ENCODE results near the gene NIPA2.

Gene NIPA2

DNA sequence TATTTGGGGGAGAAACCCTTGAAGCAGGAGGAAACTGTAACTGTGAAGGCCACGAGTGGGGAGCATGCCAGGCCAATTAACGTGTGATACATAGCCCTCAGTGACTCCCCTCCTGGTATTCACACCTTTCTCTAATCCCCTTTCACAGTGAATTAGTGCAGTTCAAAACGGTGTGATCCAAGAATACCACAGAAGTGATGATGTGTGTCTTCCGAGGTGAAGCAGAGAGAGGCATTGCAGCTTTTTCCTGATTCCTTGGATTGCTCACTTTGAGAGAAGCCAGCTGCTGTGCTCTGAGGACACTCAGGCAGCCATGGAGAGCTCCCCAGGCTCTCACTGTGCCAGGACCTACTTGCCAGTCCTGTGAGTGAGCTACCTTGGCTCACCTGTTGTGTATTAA is 17.3 kb downstream of the NIPA2 start:
- H3K9me3 Mint-ChIP-seq = no peaks in the 10 kb centered on the region
- no peak overlapping the region for H3K4me3 Mint-ChIP-seq
- no peaks in the 10 kb centered on the region for H3K4me1 Mint-ChIP-seq (ENCODE audit: low read depth)
- no peaks in the 10 kb centered on the region for H3K27me3 Mint-ChIP-seq
- intact Hi-C loops (cut with micrococcal nuclease) = no loop called here
- no peak overlapping the region for H3K27ac Mint-ChIP-seq
- H3K36me3 Mint-ChIP-seq (ENCODE audit: low read depth) = peaks cover 96% of the 10 kb centered on the region

DNA sequence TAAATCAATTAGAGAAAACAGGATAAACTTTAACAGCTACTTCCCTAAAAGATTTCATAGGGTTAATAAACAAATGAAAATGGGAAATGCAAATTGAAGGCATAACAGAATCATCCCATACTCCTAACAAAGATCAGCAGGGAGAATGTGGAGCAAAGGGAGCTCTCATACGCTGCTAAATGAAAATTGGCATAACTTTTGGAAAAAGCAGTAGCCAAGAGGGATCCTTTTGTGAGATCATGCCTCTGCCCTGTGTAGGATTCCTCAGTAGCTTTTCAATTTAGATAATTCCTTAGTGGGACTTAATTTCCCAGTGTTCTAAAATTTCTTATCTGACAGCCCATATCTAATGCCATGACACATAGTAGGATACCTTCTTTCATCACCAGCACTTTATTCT is 18.2 kb downstream of the NIPA2 start:
- Mint-ChIP-seq H3K9me3 (no peaks in the 10 kb centered on the region), H3K4me1 (ENCODE audit: low read depth) (no peaks in the 10 kb centered on the region), H3K36me3 (ENCODE audit: low read depth) (peaks cover 96% of the 10 kb centered on the region), H3K4me3 (no peak overlapping the region), H3K27ac (no peak overlapping the region), H3K27me3 (no peaks in the 10 kb centered on the region)
- intact Hi-C loops (cut with micrococcal nuclease) = no loop called here

DNA sequence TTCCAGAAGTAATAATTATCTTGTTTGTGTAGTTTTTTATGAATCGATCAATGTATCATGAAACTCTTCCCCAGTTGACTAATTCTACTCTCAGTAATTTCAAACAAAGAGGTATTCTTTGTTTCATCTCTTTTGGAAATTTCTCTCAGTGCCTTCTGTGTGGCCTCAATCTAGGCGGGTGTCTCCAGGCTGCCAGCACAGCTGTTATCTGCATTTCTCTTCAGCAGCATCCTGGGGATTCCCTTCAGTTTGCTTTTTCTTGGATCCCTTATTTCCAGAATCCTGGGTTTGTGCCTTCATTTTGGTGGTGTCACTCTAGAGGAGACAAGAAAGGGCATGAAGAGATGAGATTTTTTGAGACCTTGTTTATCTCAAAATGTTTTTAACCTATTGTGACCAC is 22.7 kb downstream of the NIPA2 start:
- no peak overlapping the region for H3K4me3 Mint-ChIP-seq
- H3K9me3 Mint-ChIP-seq = no peaks in the 10 kb centered on the region
- no peak overlapping the region for H3K27ac Mint-ChIP-seq
- H3K36me3 Mint-ChIP-seq (ENCODE audit: low read depth) = peaks cover 100% of the 10 kb centered on the region
- no peaks in the 10 kb centered on the region for H3K27me3 Mint-ChIP-seq
- H3K4me1 Mint-ChIP-seq (ENCODE audit: low read depth) = peaks cover 6% of the 10 kb centered on the region
- intact Hi-C loops (cut with micrococcal nuclease) = loop anchor here (5.0 kb wide), 1 partner anchor 46 kb away; no protein-coding TSS in a partner anchor

DNA sequence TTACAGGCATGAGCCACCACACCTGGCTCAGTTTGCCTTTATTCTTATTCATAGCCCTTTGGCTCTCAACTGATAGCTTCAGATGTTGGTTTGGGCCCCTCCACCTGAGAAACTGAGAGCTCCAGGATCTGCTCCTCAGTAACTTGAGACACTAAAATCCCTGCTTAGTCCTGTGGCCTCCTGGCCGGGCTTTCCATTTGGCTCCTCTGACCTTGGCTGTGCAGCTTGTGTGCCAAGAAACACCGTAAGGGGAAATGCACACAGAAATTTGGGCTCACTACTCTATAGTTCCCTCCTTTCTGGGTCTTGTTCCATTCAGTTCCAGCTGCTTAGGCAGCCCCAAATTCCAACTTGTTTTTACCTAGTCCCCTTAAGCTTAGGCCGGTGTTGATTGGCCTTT is 24.9 kb downstream of the NIPA2 start:
- H3K27me3 Mint-ChIP-seq = no peaks in the 10 kb centered on the region
- H3K9me3 Mint-ChIP-seq = no peaks in the 10 kb centered on the region
- peaks cover 6% of the 10 kb centered on the region for H3K4me1 Mint-ChIP-seq (ENCODE audit: low read depth)
- H3K4me3 Mint-ChIP-seq = no peak overlapping the region
- intact Hi-C loops (cut with micrococcal nuclease) = loop anchor here (5.0 kb wide), 1 partner anchor 44 kb away; no protein-coding TSS in a partner anchor
- H3K36me3 Mint-ChIP-seq (ENCODE audit: low read depth) = peaks cover 98% of the 10 kb centered on the region
- peak overlapping the region; percentile 9 for H3K27ac Mint-ChIP-seq

DNA sequence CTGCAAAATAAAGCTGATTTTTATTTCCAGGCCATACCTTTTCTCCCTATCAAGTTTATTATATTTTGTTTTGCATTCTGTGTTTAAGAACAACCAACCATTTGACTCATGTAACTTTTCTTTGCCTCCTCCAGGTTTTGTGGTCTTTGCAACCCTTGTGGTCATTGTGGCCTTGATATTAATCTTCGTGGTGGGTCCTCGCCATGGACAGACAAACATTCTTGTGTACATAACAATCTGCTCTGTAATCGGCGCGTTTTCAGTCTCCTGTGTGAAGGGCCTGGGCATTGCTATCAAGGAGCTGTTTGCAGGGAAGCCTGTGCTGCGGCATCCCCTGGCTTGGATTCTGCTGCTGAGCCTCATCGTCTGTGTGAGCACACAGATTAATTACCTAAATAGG is 27.6 kb downstream of the NIPA2 start:
- intact Hi-C loops (cut with micrococcal nuclease) = no loop called here
- Mint-ChIP-seq H3K27ac (no peak overlapping the region), H3K9me3 (no peaks in the 10 kb centered on the region), H3K4me1 (ENCODE audit: low read depth) (peaks cover 6% of the 10 kb centered on the region), H3K36me3 (ENCODE audit: low read depth) (peaks cover 96% of the 10 kb centered on the region), H3K27me3 (no peaks in the 10 kb centered on the region), H3K4me3 (no peak overlapping the region)

DNA sequence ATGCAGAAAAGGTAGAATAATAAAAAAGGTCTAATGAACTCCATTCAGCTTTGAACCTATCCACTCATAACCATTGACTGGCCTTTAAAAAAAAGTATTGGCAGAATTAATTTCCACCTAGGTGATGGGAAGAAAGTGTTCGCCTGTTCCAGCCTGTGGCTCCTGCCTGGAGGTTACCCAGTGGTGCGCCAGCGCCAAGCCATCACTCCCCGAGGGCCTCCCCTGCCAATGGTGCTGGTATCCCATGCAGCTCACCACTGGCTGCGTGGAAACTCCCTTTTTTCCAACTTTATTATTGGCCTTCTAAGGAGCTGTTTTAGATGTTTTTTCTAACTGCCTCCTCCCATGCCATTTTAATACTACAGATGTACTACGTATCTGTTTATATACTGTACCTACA is 29.4 kb downstream of the NIPA2 start:
- Mint-ChIP-seq H3K27ac (no peak overlapping the region), H3K9me3 (no peaks in the 10 kb centered on the region), H3K4me1 (ENCODE audit: low read depth) (no peaks in the 10 kb centered on the region), H3K27me3 (no peaks in the 10 kb centered on the region), H3K36me3 (ENCODE audit: low read depth) (peaks cover 96% of the 10 kb centered on the region), H3K4me3 (no peak overlapping the region)
- intact Hi-C loops (cut with micrococcal nuclease) = no loop called here

DNA sequence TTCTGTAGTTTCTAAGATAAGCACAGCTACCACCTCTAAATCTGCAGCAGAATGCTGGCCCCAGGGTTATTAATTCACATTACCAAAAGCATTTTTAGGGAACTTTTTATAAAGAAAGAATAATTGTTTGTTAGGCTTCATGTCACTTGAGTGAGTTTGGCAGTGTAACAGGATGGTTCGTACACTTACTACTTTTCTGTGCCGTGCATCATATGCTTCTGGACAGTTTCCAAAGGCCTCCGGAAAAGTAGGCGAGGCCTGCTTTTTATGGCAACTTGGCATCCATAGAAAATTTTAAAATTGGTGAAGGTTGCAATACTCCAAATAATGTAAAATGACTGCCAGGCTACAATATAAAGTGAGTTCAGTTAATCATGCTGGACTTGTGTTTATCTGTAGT is 30.0 kb downstream of the NIPA2 start:
- Mint-ChIP-seq H3K27me3 (no peaks in the 10 kb centered on the region), H3K36me3 (ENCODE audit: low read depth) (peaks cover 96% of the 10 kb centered on the region)

DNA sequence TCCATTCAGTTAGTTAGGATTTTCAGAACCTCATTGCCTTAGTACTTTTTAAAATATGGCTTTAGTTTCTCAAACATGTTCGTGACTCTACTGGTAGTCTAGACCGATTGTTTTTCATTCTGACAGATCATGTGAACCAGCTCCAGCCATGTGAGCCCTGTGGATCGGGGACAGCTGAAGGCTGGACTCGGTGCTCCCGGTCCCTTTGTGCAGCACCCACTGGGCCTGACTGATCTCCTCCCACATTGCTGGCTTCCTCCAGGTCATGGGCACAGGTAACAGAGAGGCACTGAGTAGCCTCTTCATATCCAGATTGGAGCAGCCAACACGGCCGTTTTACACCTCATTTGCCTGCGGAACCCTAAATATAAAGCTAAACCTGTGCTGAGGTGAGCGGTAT is 30.5 kb downstream of the NIPA2 start:
- intact Hi-C loops (cut with micrococcal nuclease) = no loop called here
- Mint-ChIP-seq H3K9me3 (no peaks in the 10 kb centered on the region), H3K36me3 (ENCODE audit: low read depth) (peaks cover 96% of the 10 kb centered on the region), H3K27me3 (no peaks in the 10 kb centered on the region), H3K27ac (no peak overlapping the region), H3K4me3 (no peak overlapping the region), H3K4me1 (ENCODE audit: low read depth) (no peaks in the 10 kb centered on the region)

More for the DNA sequence above, 30.0 kb downstream of the NIPA2 start:
- intact Hi-C loops (cut with micrococcal nuclease) = no loop called here
- no peaks in the 10 kb centered on the region for H3K9me3 Mint-ChIP-seq
- no peak overlapping the region for H3K27ac Mint-ChIP-seq
- H3K4me1 Mint-ChIP-seq (ENCODE audit: low read depth) = no peaks in the 10 kb centered on the region
- H3K4me3 Mint-ChIP-seq = no peak overlapping the region

DNA sequence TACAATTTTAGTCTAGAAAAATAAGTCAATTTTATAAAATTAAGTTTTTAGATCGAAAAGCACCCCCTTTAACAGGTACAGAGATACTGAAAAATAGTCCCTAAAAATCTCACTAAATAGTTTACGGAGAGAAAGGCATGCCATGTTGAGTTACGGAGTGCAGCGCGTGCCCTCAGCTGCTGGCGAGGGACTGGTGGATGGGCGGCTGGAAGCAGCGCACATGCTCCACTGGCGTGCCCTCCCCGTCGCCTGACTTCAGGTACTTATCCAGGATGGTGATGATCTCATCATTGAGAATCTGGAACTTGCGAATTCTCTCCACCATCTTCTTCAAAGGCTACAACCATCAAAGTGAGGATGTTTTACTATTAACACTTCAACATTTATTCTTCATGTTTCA is 31.4 kb downstream of the NIPA2 start:
- Mint-ChIP-seq H3K36me3 (ENCODE audit: low read depth) (peaks cover 96% of the 10 kb centered on the region), H3K4me1 (ENCODE audit: low read depth) (no peaks in the 10 kb centered on the region), H3K4me3 (no peak overlapping the region), H3K27me3 (no peaks in the 10 kb centered on the region), H3K27ac (no peak overlapping the region), H3K9me3 (no peaks in the 10 kb centered on the region)
- intact Hi-C loops (cut with micrococcal nuclease) = loop anchor here (10.0 kb wide), 2 partner anchors 65 to 155 kb away; no protein-coding TSS in a partner anchor

DNA sequence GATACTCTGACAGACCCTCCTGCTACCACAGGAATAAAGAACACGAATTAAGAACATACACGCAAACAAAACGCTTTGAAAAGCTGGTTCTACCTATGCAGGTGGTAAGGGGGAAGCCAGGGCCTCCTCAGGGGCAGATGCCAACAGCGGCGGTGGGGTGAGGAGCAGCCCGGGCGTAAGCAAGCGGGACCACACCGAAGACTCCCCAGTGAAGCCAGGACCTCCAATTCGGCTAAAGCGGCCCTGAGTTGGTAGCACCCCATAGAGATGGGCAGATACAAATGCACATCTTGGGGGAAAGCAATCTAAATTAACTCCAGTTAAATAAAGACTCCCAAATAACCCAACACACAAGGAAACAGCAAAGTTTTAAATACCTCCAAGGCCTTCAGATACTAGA is 32.4 kb downstream of the NIPA2 start:
- Mint-ChIP-seq H3K27ac (no peak overlapping the region), H3K9me3 (no peaks in the 10 kb centered on the region), H3K36me3 (ENCODE audit: low read depth) (peaks cover 96% of the 10 kb centered on the region), H3K4me3 (no peak overlapping the region), H3K4me1 (ENCODE audit: low read depth) (no peaks in the 10 kb centered on the region), H3K27me3 (no peaks in the 10 kb centered on the region)
- intact Hi-C loops (cut with micrococcal nuclease) = loop anchor here (10.0 kb wide), 2 partner anchors 64 to 154 kb away; no protein-coding TSS in a partner anchor

DNA sequence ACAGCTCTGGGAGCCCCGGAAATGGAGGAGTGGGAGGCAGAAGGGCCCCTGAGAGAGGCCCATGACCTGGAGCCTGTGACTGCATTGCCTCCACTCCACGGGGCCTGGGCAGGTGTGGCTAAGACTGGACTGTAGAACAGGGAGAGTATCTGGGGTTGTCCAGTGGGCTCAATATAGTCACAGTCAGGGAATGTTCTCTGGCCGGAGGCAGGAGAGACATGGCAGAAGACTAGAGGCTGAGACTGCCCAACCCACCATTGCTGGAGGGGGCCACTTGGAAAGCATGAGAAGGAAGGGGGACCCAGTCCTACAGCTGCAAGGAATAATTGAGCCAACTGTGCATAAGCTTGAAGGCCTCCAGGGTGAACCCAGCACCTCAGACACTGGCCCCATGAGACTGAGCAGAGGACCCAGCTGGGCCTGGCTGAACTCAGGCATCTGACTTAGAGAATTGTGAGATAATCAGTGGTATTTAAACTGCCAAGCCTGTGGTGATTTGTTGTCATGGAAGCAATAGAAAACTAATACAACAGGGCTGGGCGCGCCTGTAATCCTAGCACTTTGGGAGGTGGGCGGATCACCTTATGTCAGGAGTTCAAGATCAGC is 33.1 kb downstream of the NIPA2 start:
- intact Hi-C loops (cut with micrococcal nuclease) = loop anchor here (10.0 kb wide), 2 partner anchors 63 to 153 kb away; no protein-coding TSS in a partner anchor

DNA sequence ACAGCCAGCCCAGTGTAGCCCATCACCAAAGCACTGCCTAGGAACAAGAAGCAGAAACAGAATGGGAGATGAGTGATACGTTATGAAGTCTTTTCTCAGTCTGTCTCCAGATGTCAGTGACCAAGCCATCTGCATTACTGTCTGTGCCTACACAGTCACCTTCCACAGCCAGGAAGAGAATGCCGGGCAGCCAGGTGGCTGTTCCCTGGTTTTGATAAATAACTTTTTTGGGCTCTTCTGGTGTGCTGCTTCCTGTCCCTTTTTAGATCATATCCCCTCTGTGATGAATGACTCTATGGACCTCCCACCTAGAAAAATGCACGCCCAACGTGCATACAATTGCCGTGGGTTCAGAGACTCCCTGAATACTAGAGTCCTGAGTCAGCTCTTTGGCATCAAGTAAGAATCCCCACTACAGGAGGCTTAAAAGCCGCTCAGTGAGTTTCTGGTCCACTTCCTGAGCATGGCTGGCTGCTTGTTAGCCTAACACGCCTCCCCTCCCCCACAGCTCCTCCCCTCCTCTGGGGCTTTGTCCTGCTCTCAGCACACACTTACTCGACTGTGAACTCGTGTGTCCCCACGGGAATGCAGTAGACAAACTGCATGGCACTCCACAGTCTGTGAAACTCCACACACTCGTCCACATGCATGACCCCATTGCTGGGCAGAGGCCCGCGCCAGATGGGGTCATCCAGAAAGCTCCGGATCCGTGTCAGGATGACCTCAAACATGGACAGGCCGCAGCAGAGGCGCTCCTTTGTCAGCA is 34.7 kb downstream of the NIPA2 start:
- H3K4me1 Mint-ChIP-seq (ENCODE audit: low read depth) = no peaks in the 10 kb centered on the region
- H3K9me3 Mint-ChIP-seq = no peaks in the 10 kb centered on the region
- H3K27ac Mint-ChIP-seq = no peak overlapping the region
- no peaks in the 10 kb centered on the region for H3K27me3 Mint-ChIP-seq
- intact Hi-C loops (cut with micrococcal nuclease) = loop anchor here (10.0 kb wide), 2 partner anchors 62 to 152 kb away; no protein-coding TSS in a partner anchor
- peaks cover 96% of the 10 kb centered on the region for H3K36me3 Mint-ChIP-seq (ENCODE audit: low read depth)
- no peak overlapping the region for H3K4me3 Mint-ChIP-seq

More for the DNA sequence above, 33.1 kb downstream of the NIPA2 start:
- no peaks in the 10 kb centered on the region for H3K27me3 Mint-ChIP-seq
- no peaks in the 10 kb centered on the region for H3K9me3 Mint-ChIP-seq
- H3K36me3 Mint-ChIP-seq (ENCODE audit: low read depth) = peaks cover 96% of the 10 kb centered on the region
- no peaks in the 10 kb centered on the region for H3K4me1 Mint-ChIP-seq (ENCODE audit: low read depth)
- no peak overlapping the region for H3K27ac Mint-ChIP-seq
- H3K4me3 Mint-ChIP-seq = no peak overlapping the region

DNA sequence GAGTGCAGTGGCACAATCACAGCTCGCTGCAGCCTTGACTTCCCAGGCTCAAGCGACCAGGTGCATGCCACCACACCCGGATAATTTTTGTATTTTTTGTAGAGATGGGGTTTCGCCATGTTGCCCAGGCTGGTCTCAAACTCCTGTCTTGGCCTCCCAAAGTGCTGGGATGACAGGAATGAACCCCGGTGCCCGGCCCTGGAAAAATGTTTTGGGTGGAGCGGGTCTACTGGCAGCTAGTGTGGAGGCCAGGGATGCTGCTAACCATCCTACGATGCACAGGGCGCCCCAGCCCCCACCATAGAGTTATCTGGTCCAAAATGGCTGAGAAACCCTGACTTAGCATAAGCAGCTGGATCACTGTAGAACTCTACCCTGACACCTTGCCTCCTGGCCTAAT is 35.4 kb downstream of the NIPA2 start:
- no peaks in the 10 kb centered on the region for H3K27me3 Mint-ChIP-seq
- peaks cover 100% of the 10 kb centered on the region for H3K36me3 Mint-ChIP-seq (ENCODE audit: low read depth)
- H3K27ac Mint-ChIP-seq = no peak overlapping the region
- H3K9me3 Mint-ChIP-seq = no peaks in the 10 kb centered on the region
- no peaks in the 10 kb centered on the region for H3K4me1 Mint-ChIP-seq (ENCODE audit: low read depth)
- intact Hi-C loops (cut with micrococcal nuclease) = loop anchor here (10.0 kb wide), 2 partner anchors 61 to 151 kb away; no protein-coding TSS in a partner anchor
- H3K4me3 Mint-ChIP-seq = no peak overlapping the region

DNA sequence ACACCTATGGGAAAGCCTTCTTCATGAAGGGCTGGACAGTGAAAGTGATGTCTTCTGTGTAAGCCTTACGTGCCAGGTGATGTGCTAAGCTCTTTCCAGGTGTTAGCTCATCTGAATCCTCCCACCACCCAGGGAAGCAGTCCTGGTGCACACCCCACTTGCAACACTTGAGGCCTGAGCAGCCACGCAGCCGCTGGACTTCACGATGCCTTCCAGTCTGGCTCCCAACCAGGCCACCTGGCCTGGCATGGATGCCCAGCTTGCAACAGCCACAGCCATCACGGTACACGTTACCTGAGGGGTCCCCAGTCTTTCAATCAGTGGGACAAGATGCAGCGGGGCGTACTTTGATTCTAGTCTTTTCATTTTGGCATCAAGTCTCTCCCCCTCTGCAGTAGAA is 35.8 kb downstream of the NIPA2 start:
- intact Hi-C loops (cut with micrococcal nuclease) = loop anchor here (10.0 kb wide), 2 partner anchors 61 to 151 kb away; no protein-coding TSS in a partner anchor
- H3K4me1 Mint-ChIP-seq (ENCODE audit: low read depth) = no peaks in the 10 kb centered on the region
- H3K27me3 Mint-ChIP-seq = no peaks in the 10 kb centered on the region
- H3K27ac Mint-ChIP-seq = no peak overlapping the region
- H3K4me3 Mint-ChIP-seq = no peak overlapping the region
- H3K36me3 Mint-ChIP-seq (ENCODE audit: low read depth) = peaks cover 100% of the 10 kb centered on the region
- no peaks in the 10 kb centered on the region for H3K9me3 Mint-ChIP-seq
